Psoas muscle (tissue), 8 donors: Measurements from ENCODE around the gene ZMYND10. TPM values are rescaled to one million over a fixed set of nuclear protein-coding genes. Genes with fewer than 3 reads are reported as not detected.
A peak's percentile ranks its signal among the peaks of the same experiment; 100 is the strongest.

Source experiments
- ATAC-seq, 4 donors: fragments of 200-7000 bp; cut with Tn5 transposase; one replicate each; pipeline ENCODE4 v1.9.1; 2020; ENCODE audit warnings: moderate library complexity in 3 of 4, mild to moderate bottlenecking in 2 of 4
- DNase-seq, 2 donors: peaks; one replicate each; pipeline ENCODE4 v3.0.0-alpha.2; 2020
- H3K27ac ChIP-seq: fragments of 200-600 bp; one replicate; pipeline ENCODE4 v1.8.0; 2022
- H3K27me3 ChIP-seq, 3 donors: fragments of 200-600 bp in 1 of 3; one replicate each; pipeline versions ENCODE4 v1.6.1 to v1.8.0; 2013 to 2022; ENCODE audit warnings: low read length in 2 of 3, mild to moderate bottlenecking in 2 of 3, moderate library complexity in 1 of 3; ENCODE audit not compliant: insufficient read depth in 3 of 3
- H3K36me3 ChIP-seq, 2 donors: fragments of 200-600 bp in 1 of 2; one replicate each; pipeline versions ENCODE4 v1.6.1 to v1.8.0; 2013 to 2022; ENCODE audit warnings: low read depth in 1 of 2, mild to moderate bottlenecking in 1 of 2, moderate library complexity in 1 of 2; ENCODE audit not compliant: insufficient read depth in 1 of 2
- H3K4me1 ChIP-seq: fragments of 200-600 bp; one replicate; pipeline ENCODE4 v1.8.0; 2022
- H3K4me3 ChIP-seq: fragments of 200-600 bp; one replicate; pipeline ENCODE4 v1.8.0; 2022; ENCODE audit warnings: mild to moderate bottlenecking
- H3K9me3 ChIP-seq: fragments of 200-600 bp; one replicate; pipeline ENCODE4 v1.8.0; 2022
- WGBS, 3 donors: extraction: QIAGEN DNeasy Blood & Tissue Kit; methylation state at CpG; one replicate each; pipeline versions ENCODE4 v1.1.6 to v1.1.7; 2013; 5-methylcytosine and 5-hydroxymethylcytosine counted together
- intact Hi-C, 2 donors: fragments of 100-400 bp; cut with DNase I; formaldehyde crosslinking; loops; one replicate each; pipeline versions ENCODE4 v1.11.0 to v1.14.2; 2022
- polyA plus RNA-seq, 3 donors: library from polyadenylated mRNA; stranded (reverse); fragments of 200-250 nt; gene quantifications; one replicate each; pipeline ENCODE4 v1.2.3, GENCODE V29; 2013
- total RNA-seq, 4 donors: library from RNA; stranded (reverse); fragmentation: NEBNext Ultra II Directional in 2 of 4; extraction: Animal tissue kit (Norgen Biotek cat#: 25700) in 2 of 4; gene quantifications; one replicate each; pipeline versions ENCODE4 v1.2.1 to v1.2.4, GENCODE V29; 2021 to 2023
- TF ChIP-seq, protein P1 (sequence below): fragments of 200-600 bp; IDR thresholded peaks from one replicate; pipeline ENCODE4 v1.8.0; 2022; ENCODE audit warnings: antibody characterized with exemption
- donor health status: healthy with polysubstance abuse.
- donor health status: DM: no; HTN: no; CAD: no; lungs with moderate emphysema.
- donor health status: Bipolar disorder and iron deficiency.
- donor health status: healthy.
- donor health status: DM: yes; HTN: yes; CAD: no.
- donor health status: DM: no; HTN: no; CAD: no.
- donor health status: DM: no; HTN: no; CAD: no.
- donor health status: DM: yes; HTN: yes; CAD: no.

Gene ZMYND10
- total and polyA plus RNA-seq, 7 donors, result 0.23 to 0.99 (median 0.51) TPM

GRCh38 chr3:50355829-50356552 is 10.5 kb upstream of the ZMYND10 start:
- Histone ChIP-seq H3K9me3 (no peaks in the 10 kb centered on the region), H3K4me3 (peak overlapping the region; percentile 82), H3K27me3 (no peaks in the 10 kb centered on the region), H3K27ac (peak overlapping the region; percentile 95), H3K4me1 (peaks cover 55% of the 10 kb centered on the region), H3K36me3 (peaks cover 5 to 47% of the 10 kb centered on the region in 2 donors)
- ATAC-seq (no peak), DNase-seq (no peak)
- TF ChIP-seq, protein P1, sequence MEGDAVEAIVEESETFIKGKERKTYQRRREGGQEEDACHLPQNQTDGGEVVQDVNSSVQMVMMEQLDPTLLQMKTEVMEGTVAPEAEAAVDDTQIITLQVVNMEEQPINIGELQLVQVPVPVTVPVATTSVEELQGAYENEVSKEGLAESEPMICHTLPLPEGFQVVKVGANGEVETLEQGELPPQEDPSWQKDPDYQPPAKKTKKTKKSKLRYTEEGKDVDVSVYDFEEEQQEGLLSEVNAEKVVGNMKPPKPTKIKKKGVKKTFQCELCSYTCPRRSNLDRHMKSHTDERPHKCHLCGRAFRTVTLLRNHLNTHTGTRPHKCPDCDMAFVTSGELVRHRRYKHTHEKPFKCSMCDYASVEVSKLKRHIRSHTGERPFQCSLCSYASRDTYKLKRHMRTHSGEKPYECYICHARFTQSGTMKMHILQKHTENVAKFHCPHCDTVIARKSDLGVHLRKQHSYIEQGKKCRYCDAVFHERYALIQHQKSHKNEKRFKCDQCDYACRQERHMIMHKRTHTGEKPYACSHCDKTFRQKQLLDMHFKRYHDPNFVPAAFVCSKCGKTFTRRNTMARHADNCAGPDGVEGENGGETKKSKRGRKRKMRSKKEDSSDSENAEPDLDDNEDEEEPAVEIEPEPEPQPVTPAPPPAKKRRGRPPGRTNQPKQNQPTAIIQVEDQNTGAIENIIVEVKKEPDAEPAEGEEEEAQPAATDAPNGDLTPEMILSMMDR, result no peak
- 33 to 48% (median 36%) methylated on average over 5 of the region's 5 CpGs for WGBS, 3 donors
- intact Hi-C loops, result no loop called here

DNA sequence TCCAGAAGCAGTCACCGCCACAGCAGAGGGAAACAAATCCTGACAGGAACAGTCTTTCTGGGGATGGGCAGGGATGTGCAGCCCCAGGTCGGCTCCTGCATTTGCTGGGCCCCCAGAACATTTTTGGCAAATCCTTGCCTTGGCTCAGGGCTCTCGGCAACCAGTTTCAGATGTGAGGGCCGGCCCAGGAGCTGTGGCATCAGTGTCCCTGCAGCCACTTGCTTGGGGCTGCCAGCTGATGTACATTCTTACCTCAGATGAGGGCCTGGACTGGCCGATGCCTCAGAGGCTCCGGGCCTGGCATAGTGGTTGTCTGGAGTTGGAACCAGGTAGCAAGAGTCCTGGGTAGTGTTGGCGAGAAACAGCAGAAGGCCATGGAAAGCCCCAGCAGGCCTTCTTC is 9.3 kb upstream of the ZMYND10 start:
- 71 to 81% (median 75%) methylated on average over 7 of the region's 7 CpGs for WGBS, 3 donors
- H3K9me3 ChIP-seq, result no peaks in the 10 kb centered on the region
- peaks cover 5 to 47% of the 10 kb centered on the region in 2 donors for H3K36me3 ChIP-seq
- peaks cover 55% of the 10 kb centered on the region for H3K4me1 ChIP-seq
- no peak overlapping the region for H3K4me3 ChIP-seq
- intact Hi-C loops, result no loop called here
- TF ChIP-seq, protein P1, result no peak
- H3K27me3 ChIP-seq, result no peaks in the 10 kb centered on the region
- H3K27ac ChIP-seq, result no peak overlapping the region
- ATAC-seq, result no peak
- DNase-seq, result no peak

GRCh38 chr3:50354186-50354764 is 8.7 kb upstream of the ZMYND10 start:
- H3K4me1 ChIP-seq, result peaks cover 61% of the 10 kb centered on the region
- intact Hi-C loops, result no loop called here
- peaks cover 5 to 47% of the 10 kb centered on the region in 2 donors for H3K36me3 ChIP-seq

GRCh38 chr3:50353245-50354004 is 7.9 kb upstream of the ZMYND10 start:
- DNase-seq (no peak), ATAC-seq (no peak)
- H3K4me3 ChIP-seq, result no peak overlapping the region
- peaks cover 5 to 55% of the 10 kb centered on the region in 2 donors for H3K36me3 ChIP-seq
- intact Hi-C loops, result no loop called here
- no peaks in the 10 kb centered on the region for H3K9me3 ChIP-seq
- H3K4me1 ChIP-seq, result peaks cover 62% of the 10 kb centered on the region
- TF ChIP-seq, protein P1, result no peak
- no peak overlapping the region for H3K27ac ChIP-seq
- 64 to 80% (median 68%) methylated on average over 12 of the region's 12 CpGs for WGBS, 3 donors
- H3K27me3 ChIP-seq, result no peaks in the 10 kb centered on the region

More at GRCh38 chr3:50354186-50354764, 8.7 kb upstream of the ZMYND10 start:
- ATAC-seq (no peak), DNase-seq (no peak)
- Histone ChIP-seq H3K9me3 (no peaks in the 10 kb centered on the region), H3K27ac (no peak overlapping the region), H3K27me3 (no peaks in the 10 kb centered on the region), H3K4me3 (no peak overlapping the region)
- TF ChIP-seq, protein P1, result no peak
- WGBS, 3 donors, result 74 to 79% (median 75%) methylated on average over 5 of the region's 5 CpGs
